ENCODE results near the gene GBP3. TPM values are rescaled to one million over a fixed set of nuclear protein-coding genes. Genes with fewer than 3 reads are reported as not detected.

The GBP3 gene
- total RNA-seq, 4 donors from 2014 or later, result 5.5 to 15.7 (median 9.7) TPM

DNA sequence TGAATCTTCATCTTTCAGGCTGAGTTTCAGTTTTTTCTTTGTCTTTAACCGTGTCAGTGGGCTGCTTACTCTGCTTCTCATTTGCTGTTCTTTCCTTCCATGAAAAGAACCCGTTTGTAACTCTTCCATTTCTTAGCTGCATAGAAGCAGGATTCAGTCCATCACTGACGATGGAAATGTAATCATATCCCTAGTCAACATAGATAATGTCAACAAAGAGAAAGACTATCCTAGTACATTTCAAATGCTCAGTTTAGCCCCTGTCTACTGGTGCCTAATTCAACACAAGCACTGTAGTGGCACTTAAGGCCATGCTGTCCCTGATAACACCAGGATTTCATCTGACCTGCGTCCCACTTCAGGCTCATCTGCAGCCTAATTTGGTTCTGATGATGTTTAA is 42.0 kb upstream of the GBP3 start:
- Histone ChIP-seq H3K4me1 (peaks cover 29% of the 10 kb centered on the region), H3K9me3 (no peaks in the 10 kb centered on the region), H3K4me3 (peak overlapping the region; percentile 53), H3K27me3 (no peaks in the 10 kb centered on the region), H3K36me3 (no peaks in the 10 kb centered on the region), H3K27ac (peak overlapping the region; percentile 82)
- TF ChIP-seq EP300 (IDR thresholded peaks at IDR 0.05) (no peak), POLR2A (IDR thresholded peaks at IDR 0.05) (no peak), POLR2AphosphoS5 (IDR thresholded peaks at IDR 0.05) (no peak)
- TF ChIP-seq, protein P1, sequence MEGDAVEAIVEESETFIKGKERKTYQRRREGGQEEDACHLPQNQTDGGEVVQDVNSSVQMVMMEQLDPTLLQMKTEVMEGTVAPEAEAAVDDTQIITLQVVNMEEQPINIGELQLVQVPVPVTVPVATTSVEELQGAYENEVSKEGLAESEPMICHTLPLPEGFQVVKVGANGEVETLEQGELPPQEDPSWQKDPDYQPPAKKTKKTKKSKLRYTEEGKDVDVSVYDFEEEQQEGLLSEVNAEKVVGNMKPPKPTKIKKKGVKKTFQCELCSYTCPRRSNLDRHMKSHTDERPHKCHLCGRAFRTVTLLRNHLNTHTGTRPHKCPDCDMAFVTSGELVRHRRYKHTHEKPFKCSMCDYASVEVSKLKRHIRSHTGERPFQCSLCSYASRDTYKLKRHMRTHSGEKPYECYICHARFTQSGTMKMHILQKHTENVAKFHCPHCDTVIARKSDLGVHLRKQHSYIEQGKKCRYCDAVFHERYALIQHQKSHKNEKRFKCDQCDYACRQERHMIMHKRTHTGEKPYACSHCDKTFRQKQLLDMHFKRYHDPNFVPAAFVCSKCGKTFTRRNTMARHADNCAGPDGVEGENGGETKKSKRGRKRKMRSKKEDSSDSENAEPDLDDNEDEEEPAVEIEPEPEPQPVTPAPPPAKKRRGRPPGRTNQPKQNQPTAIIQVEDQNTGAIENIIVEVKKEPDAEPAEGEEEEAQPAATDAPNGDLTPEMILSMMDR (IDR thresholded peaks at IDR 0.05), result no peak
- WGBS, result 4% methylated on average over 4 of the region's 4 CpGs
- no peak for DNase-seq (ENCODE audit: low spot score in 2 of 2)

DNA sequence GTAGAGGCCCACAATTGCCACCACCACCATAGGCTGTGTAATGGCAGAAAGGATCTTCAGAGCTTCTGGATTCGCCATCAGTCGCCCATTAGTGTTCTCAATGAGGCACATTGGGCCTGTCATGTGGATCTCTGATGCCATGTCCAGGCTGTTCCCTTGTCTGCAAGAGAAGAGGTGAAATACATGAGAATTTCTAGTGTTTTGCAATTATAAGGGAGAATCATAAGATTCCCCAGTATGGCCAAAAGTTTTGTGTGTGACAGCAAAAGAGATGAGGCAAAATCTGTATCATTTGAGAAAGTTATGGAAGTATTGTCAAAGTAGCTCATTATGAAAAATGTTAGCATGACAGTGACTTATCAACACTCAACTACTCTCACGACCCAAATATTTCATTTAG is 40.4 kb upstream of the GBP3 start:
- no peak overlapping the region for H3K27ac ChIP-seq

DNA sequence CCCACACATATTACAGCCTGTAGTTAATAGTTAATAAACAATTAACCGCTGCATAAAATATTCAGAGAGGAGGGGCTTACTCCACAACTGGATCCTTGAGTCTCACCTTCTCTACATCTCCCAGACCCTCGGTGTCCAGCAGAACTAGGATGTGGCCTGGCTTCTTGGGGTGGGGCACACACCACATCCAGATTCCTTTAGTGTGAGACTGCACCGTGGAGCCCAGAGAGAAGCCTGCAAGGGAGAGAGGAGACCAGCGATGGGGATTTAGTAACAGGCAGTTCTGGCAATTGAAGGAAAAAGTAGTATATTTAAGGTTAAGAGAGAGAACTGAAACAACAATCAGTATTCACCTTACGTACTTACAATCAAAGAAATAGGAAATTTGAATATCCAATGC is 37.4 kb upstream of the GBP3 start:
- TF ChIP-seq POLR2A (IDR thresholded peaks at IDR 0.05), result no peak
- TF ChIP-seq EP300 (IDR thresholded peaks at IDR 0.05), result no peak
- TF ChIP-seq, protein P1 (IDR thresholded peaks at IDR 0.05), result no peak
- no peak for TF ChIP-seq POLR2AphosphoS5 (IDR thresholded peaks at IDR 0.05)
- Histone ChIP-seq H3K4me1 (peaks cover 20% of the 10 kb centered on the region), H3K27me3 (no peaks in the 10 kb centered on the region), H3K27ac (no peak overlapping the region), H3K9me3 (no peaks in the 10 kb centered on the region), H3K4me3 (no peak overlapping the region), H3K36me3 (peaks cover 42% of the 10 kb centered on the region)
- WGBS, result 95% methylated on average over 5 of the region's 5 CpGs
- no peak for DNase-seq (ENCODE audit: low spot score in 2 of 2)

More for the DNA sequence above, 40.4 kb upstream of the GBP3 start:
- peaks cover 12% of the 10 kb centered on the region for H3K36me3 ChIP-seq
- DNase-seq (ENCODE audit: low spot score in 2 of 2), result no peak
- H3K4me3 ChIP-seq, result no peak overlapping the region
- H3K4me1 ChIP-seq, result peaks cover 27% of the 10 kb centered on the region
- no peaks in the 10 kb centered on the region for H3K9me3 ChIP-seq
- H3K27me3 ChIP-seq, result no peaks in the 10 kb centered on the region
- WGBS, result 88% methylated on average over 3 of the region's 3 CpGs
- TF ChIP-seq POLR2AphosphoS5 (IDR thresholded peaks at IDR 0.05) (no peak), EP300 (IDR thresholded peaks at IDR 0.05) (no peak), POLR2A (IDR thresholded peaks at IDR 0.05) (no peak)
- TF ChIP-seq, protein P1 (IDR thresholded peaks at IDR 0.05), result no peak

DNA sequence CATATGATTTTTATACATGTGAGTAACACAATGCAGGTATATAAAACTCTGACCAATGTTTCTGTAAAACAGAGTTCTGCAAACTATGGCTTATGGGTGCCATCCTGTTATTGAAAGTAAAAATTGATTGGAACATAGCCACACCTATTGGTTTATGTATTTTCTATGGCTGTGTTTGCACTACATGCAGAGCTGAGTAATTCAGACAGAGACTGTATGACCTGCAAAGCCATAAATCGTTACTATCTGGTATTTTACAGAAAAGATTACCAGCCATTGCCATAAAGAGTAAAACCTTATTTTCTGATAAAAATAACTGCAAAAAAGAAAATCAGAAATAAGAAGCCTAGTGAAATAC is 29.3 kb upstream of the GBP3 start:
- H3K4me3 ChIP-seq, result no peak overlapping the region
- 85% methylated on average over 1 of the region's 1 CpG for WGBS
- H3K4me1 ChIP-seq, result peaks cover 13% of the 10 kb centered on the region
- H3K27ac ChIP-seq, result no peak overlapping the region
- no peak for DNase-seq (ENCODE audit: low spot score in 2 of 2)
- peaks cover 41% of the 10 kb centered on the region for H3K36me3 ChIP-seq
- H3K9me3 ChIP-seq, result no peaks in the 10 kb centered on the region
- TF ChIP-seq EP300 (IDR thresholded peaks at IDR 0.05), result no peak
- no peak for TF ChIP-seq POLR2A (IDR thresholded peaks at IDR 0.05)
- no peak for TF ChIP-seq POLR2AphosphoS5 (IDR thresholded peaks at IDR 0.05)
- TF ChIP-seq, protein P1 (IDR thresholded peaks at IDR 0.05), result no peak
- no peaks in the 10 kb centered on the region for H3K27me3 ChIP-seq

DNA sequence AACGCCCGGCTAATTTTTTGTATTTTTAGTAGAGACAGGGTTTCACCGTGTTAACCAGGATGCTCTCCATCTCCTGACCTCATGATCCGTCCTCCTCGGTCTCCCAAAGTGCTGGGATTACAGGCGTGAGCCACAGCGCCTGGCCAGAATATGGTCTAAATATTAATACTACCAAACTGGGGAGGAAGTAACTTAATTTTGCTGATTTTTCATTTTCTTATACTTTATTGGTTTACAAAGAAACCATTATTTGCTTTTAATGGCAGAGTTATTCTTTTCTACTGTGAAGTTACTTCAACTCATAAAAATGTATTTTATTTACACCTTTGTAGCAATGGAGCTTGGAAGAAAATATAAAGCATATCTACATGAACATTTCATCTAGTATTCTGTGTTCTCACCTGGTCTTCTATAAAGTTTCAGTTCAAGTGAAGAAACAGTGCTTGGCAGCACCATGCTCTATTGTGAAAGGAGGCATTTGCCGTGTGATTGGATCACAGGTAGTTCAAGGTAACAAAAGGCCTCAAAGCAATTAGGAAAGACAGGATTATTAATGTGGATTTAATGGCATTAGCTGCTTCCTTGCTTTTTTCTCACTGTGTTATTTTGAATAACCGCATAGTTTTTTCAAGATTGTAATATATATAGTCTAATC is 28.8 kb upstream of the GBP3 start:
- H3K9me3 ChIP-seq, result no peaks in the 10 kb centered on the region
- H3K27me3 ChIP-seq, result no peaks in the 10 kb centered on the region
- 94% methylated on average over 9 of the region's 9 CpGs for WGBS
- TF ChIP-seq POLR2A (IDR thresholded peaks at IDR 0.05) (no peak), EP300 (IDR thresholded peaks at IDR 0.05) (no peak), POLR2AphosphoS5 (IDR thresholded peaks at IDR 0.05) (no peak)
- TF ChIP-seq, protein P1 (IDR thresholded peaks at IDR 0.05), result no peak
- peaks cover 36% of the 10 kb centered on the region for H3K36me3 ChIP-seq
- no peak overlapping the region for H3K27ac ChIP-seq
- no peak for DNase-seq (ENCODE audit: low spot score in 2 of 2)
- no peak overlapping the region for H3K4me3 ChIP-seq
- peaks cover 13% of the 10 kb centered on the region for H3K4me1 ChIP-seq
